Left ventricle myocardium inferior (tissue), 1 donor: ENCODE measurements around the gene ARHGAP29. TPM values are rescaled to one million over a fixed set of nuclear protein-coding genes. Genes with fewer than 3 reads are reported as not detected.

Experiments used
- DNase-seq: peaks from one replicate; pipeline ENCODE4 v3.0.0-alpha.2; 2020
- H3K27ac ChIP-seq: fragments of 200-600 bp; replicated peaks from 2 replicates; pipeline ENCODE4 v1.8.0; 2021
- H3K27me3 ChIP-seq: fragments of 200-600 bp; 2 replicates; pipeline ENCODE4 v1.8.0; 2021; ENCODE audit warnings: low read depth
- H3K36me3 ChIP-seq: fragments of 200-600 bp; 2 replicates; pipeline ENCODE4 v1.8.0; 2021
- H3K4me1 ChIP-seq: fragments of 200-600 bp; 2 replicates; pipeline ENCODE4 v1.8.0; 2021
- H3K4me3 ChIP-seq: fragments of 200-600 bp; 2 replicates; pipeline ENCODE4 v1.8.0; 2021; ENCODE audit warnings: mild to moderate bottlenecking, moderate library complexity
- H3K9me3 ChIP-seq: fragments of 200-600 bp; replicated peaks from 2 replicates; pipeline ENCODE4 v1.8.0; 2021
- CTCF ChIP-seq: fragments of 200-600 bp; IDR thresholded peaks from 2 replicates; pipeline ENCODE4 v1.8.0; 2021; ENCODE audit warnings: antibody characterized with exemption, mild to moderate bottlenecking, borderline replicate concordance
- intact Hi-C: fragments of 100-400 bp; cut with micrococcal nuclease; formaldehyde crosslinking; loops from one replicate; pipeline ENCODE4 v1.11.0; 2022
- total RNA-seq: library from RNA; stranded (reverse); fragmentation: NEBNext Ultra II Directional; extraction: Animal tissue kit (Norgen Biotek cat#: 25700); gene quantifications from one replicate; pipeline ENCODE4 v1.2.1, GENCODE V29; 2021
- donor health status: DM: no; HTN: yes; CAD: no; lungs with severe emphysema.

ARHGAP29 gene
- total RNA-seq, 1 donor from 2014 or later: 26.5 TPM

- intact Hi-C loops: no loop called here
- no peak for TF ChIP-seq CTCF
- no peak overlapping the region for H3K4me3 ChIP-seq
- H3K4me1 ChIP-seq: peaks cover 4% of the 10 kb centered on the region
- H3K27me3 ChIP-seq: no peaks in the 10 kb centered on the region
- H3K27ac ChIP-seq: no peak overlapping the region
- no peaks in the 10 kb centered on the region for H3K9me3 ChIP-seq
- no peak for DNase-seq
- H3K36me3 ChIP-seq: no peaks in the 10 kb centered on the region
Measured at GRCh38 chr1:94253456-94254017, 16.2 kb upstream of the ARHGAP29 start.

- no peak overlapping the region for H3K27ac ChIP-seq
- intact Hi-C loops: no loop called here
- H3K36me3 ChIP-seq: no peaks in the 10 kb centered on the region
- H3K4me3 ChIP-seq: no peak overlapping the region
- no peaks in the 10 kb centered on the region for H3K27me3 ChIP-seq
- H3K4me1 ChIP-seq: peaks cover 21% of the 10 kb centered on the region
- H3K9me3 ChIP-seq: no peaks in the 10 kb centered on the region
- no peak for TF ChIP-seq CTCF
- no peak for DNase-seq
Measured at GRCh38 chr1:94250341-94250740, 13.0 kb upstream of the ARHGAP29 start.

- DNase-seq: no peak
- Histone ChIP-seq H3K36me3 (no peaks in the 10 kb centered on the region), H3K4me1 (peaks cover 25% of the 10 kb centered on the region), H3K4me3 (no peak overlapping the region), H3K27ac (no peak overlapping the region), H3K27me3 (no peaks in the 10 kb centered on the region), H3K9me3 (peaks cover 12% of the 10 kb centered on the region)
- TF ChIP-seq CTCF: no peak
- intact Hi-C loops: loop anchor here (5.0 kb wide), 1 partner anchor 78 kb away; no protein-coding TSS in a partner anchor
Measured at GRCh38 chr1:94248956-94249688, 11.7 kb upstream of the ARHGAP29 start.

GRCh38 chr1:94247138-94248094 lies 10.0 kb upstream of the ARHGAP29 start:
- H3K9me3 ChIP-seq: peaks cover 29% of the 10 kb centered on the region
- TF ChIP-seq CTCF: no peak
- H3K4me1 ChIP-seq: peaks cover 27% of the 10 kb centered on the region
- DNase-seq: peak; percentile 85
- peak overlapping the region; percentile 94 for H3K27ac ChIP-seq
- H3K36me3 ChIP-seq: peaks cover 6% of the 10 kb centered on the region
- intact Hi-C loops: loop anchor here (5.0 kb wide), 1 partner anchor 80 kb away; no protein-coding TSS in a partner anchor
- no peaks in the 10 kb centered on the region for H3K27me3 ChIP-seq
- peak overlapping the region; percentile 80 for H3K4me3 ChIP-seq

- Histone ChIP-seq H3K4me3 (peak overlapping the region; percentile 80), H3K36me3 (peaks cover 6% of the 10 kb centered on the region), H3K27me3 (no peaks in the 10 kb centered on the region), H3K27ac (peak overlapping the region; percentile 94), H3K4me1 (peaks cover 27% of the 10 kb centered on the region), H3K9me3 (peaks cover 36% of the 10 kb centered on the region)
- intact Hi-C loops: loop anchor here (5.0 kb wide), 1 partner anchor 81 kb away; no protein-coding TSS in a partner anchor
- no peak for DNase-seq
- no peak for TF ChIP-seq CTCF
Measured at GRCh38 chr1:94246692-94247137, 9.3 kb upstream of the ARHGAP29 start.
